Measurements from ENCODE around the gene OLFML3.
"Not testable (repeated sequence)": the region's sequence is repeated elsewhere in the genome, so short reads cannot be mapped to it uniquely, and the experiment has no call there.

The OLFML3 gene

GRCh38 chr1:113990961-113991360 is 11.7 kb downstream of the OLFML3 start:
- no peak for DNase-seq (ENCODE audit: low read depth in 2 of 2)

DNA sequence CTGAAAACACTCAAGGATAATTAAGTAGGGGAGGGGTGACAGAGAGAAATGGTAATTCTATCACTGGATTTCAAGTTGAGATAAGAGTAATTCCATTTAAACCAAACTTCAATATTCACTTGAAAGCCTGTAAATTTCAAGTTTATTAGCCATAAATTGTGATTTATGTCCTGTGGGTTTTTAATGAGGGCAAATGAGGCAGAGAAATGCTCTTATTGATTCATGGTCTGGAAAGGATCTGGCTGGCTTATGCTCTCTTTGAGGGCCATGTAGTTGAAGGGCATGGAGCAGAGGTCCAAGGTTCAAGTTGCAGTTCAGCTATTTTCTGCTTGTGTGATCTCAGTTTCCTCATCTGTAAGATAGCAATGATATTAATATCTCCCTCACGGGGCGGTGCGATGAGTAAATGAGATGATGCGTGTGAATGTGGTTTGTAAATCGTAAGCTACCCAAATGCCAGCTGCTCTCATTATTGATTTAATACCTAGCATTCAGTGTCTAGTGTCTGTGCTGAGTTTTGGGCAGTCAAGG is 12.3 kb downstream of the OLFML3 start:
- DNase-seq (ENCODE audit: low read depth in 2 of 2) = no peak

DNA sequence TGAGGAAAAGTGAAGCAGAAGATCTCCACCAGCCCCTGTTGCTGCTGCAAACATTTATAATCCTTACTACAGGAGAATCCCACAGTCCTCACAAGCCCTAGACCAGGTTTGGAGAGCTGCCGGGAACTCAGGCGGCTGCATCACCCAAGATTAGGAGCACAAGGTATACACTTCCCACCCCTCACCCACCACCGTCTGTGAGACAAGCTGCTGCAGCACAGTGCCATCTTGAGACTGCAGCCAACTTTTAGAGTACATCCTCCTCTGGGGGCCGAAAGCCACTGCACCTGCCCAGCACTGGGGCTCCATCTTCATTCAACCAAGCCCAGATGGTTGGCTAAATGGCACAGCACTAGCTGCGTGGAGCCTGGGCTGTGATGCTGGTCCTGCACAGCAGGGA is 13.8 kb downstream of the OLFML3 start:
- no peak for DNase-seq (ENCODE audit: low read depth in 2 of 2)

GRCh38 chr1:113993766-113994165 is 14.5 kb downstream of the OLFML3 start:
- DNase-seq (ENCODE audit: low read depth in 2 of 2) = no peak

- no peak for DNase-seq (ENCODE audit: low read depth in 2 of 2)
Measured at GRCh38 chr1:113995382-113995781, 16.1 kb downstream of the OLFML3 start.

DNA sequence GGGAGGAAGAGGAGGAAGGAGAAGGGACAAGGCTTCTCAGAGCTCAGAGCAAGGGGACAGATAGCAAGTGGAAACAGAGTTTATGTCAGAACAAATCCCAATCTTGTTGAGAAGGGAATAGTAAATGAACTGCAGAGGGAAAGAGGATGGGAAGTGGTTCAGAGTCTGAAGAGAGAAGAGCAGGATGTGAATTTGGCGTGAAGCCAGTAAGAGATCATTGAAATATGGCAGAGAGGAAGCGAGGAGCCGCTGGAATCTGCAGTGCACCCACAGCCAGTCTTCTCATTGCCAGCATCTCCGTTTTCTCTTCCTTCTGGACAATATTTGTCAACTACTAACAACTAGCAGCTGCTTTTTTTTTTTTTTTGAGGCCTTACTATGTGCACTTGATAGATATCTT is 19.1 kb downstream of the OLFML3 start:
- no peak for DNase-seq (ENCODE audit: low read depth in 2 of 2)

GRCh38 chr1:113999233-113999632 is 20.0 kb downstream of the OLFML3 start:
- no peak for DNase-seq (ENCODE audit: low read depth in 2 of 2)

DNA sequence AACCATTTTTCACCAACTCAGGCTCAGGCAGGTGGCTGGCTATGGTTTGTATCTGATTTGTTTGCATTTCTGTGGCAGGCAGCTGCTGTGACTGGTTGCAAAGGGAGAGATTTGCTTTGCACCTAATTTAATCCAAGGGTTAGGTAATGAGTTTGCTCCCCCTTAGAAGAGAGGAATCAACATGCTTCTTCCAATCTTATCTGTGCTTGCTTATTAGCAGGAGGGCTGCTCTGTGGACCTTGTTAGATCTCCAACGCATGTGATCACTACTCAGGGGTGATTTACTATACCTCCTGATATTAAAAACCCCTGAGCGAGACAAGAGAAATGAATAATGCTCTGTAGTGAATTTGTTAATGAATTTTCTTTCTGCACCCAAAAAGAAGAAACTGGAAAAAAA is 20.5 kb downstream of the OLFML3 start:
- no peak for DNase-seq (ENCODE audit: low read depth in 2 of 2)

- no peak for DNase-seq (ENCODE audit: low read depth in 2 of 2)
Measured at GRCh38 chr1:114000406-114000805, 21.1 kb downstream of the OLFML3 start.

GRCh38 chr1:114002492-114003239 is 23.4 kb downstream of the OLFML3 start:
- DNase-seq (ENCODE audit: low read depth in 2 of 2) = no peak

- DNase-seq (ENCODE audit: low read depth in 2 of 2) = no peak
Measured at GRCh38 chr1:114003431-114003830, 24.2 kb downstream of the OLFML3 start.

DNA sequence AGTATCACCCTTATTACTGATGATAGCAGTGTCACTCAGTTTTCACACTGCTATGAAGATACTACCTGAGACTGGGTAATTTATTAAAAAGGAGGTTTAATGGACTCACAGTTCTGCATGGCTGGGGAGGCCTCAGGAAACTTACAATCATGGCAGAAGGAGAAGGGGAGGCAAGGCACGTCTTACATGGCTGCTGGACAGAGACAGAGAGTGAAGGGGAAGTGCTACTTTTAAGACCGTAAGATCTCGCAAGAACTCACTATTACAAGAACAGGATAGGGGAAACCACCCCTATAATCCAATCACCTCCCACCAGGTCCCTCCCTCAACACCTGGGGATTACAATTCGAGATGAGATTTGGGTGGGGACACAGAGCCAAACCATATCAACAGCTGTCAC is 27.6 kb downstream of the OLFML3 start:
- not testable (repeated sequence) for DNase-seq (ENCODE audit: low read depth in 2 of 2)

- DNase-seq (ENCODE audit: low read depth in 2 of 2) = no peak
Measured at GRCh38 chr1:114008480-114008941, 29.2 kb downstream of the OLFML3 start.

- DNase-seq (ENCODE audit: low read depth in 2 of 2) = no peak
Measured at GRCh38 chr1:114008993-114009392, 29.7 kb downstream of the OLFML3 start.

- DNase-seq (ENCODE audit: low read depth in 2 of 2) = no peak
Measured at GRCh38 chr1:114009393-114009792, 30.1 kb downstream of the OLFML3 start.

GRCh38 chr1:114010433-114011184 is 31.3 kb downstream of the OLFML3 start:
- no peak for DNase-seq (ENCODE audit: low read depth in 2 of 2)

DNA sequence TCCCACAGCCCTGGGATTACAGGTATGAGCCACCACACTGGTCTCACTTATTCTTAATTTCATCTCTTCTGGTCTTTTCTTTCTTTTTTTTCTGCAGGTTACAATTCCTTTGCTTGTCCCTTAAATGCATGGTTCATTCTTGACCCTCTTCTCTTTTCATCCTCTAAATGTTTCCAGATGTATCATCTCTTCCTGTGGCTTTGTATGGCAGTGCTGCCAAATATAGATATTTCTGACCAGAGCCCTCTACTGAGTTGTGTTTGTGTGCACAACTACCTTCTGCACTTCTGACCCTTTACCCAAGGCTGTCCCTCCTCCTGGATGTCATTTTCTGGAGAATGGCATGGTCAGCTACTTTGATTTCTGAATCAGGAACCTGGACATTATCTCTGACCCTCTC is 32.5 kb downstream of the OLFML3 start:
- DNase-seq (ENCODE audit: low read depth in 2 of 2) = no peak

GRCh38 chr1:114015075-114015474 is 35.8 kb downstream of the OLFML3 start:
- DNase-seq (ENCODE audit: low read depth in 2 of 2) = no peak

DNA sequence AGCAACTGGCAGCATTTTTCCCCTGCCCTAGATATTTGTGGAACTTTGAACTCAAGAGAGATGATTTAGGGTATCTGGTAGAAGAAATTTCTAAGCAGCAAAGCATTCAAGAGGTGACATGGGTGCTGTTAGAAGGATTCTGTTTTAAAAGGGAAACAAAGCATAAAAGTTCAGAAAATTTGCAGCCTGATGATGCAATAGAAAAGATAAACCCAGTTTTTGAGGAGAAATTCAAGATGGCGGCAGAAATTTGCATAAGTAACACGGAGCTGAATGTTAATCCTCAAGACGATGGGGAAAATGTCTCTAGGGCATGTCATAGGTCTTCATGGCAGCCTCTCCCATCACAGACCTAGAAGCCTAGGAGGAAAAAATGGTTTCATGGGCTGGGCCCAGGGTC is 40.5 kb downstream of the OLFML3 start:
- not testable (repeated sequence) for DNase-seq (ENCODE audit: low read depth in 2 of 2)

GRCh38 chr1:114021665-114022099 is 42.4 kb downstream of the OLFML3 start:
- DNase-seq (ENCODE audit: low read depth in 2 of 2) = no peak

GRCh38 chr1:114022877-114023276 is 43.6 kb downstream of the OLFML3 start:
- DNase-seq (ENCODE audit: low read depth in 2 of 2) = no peak

GRCh38 chr1:114023377-114023776 is 44.1 kb downstream of the OLFML3 start:
- no peak for DNase-seq (ENCODE audit: low read depth in 2 of 2)

GRCh38 chr1:114024049-114024448 is 44.8 kb downstream of the OLFML3 start:
- DNase-seq (ENCODE audit: low read depth in 2 of 2) = no peak
